Measurements from ENCODE around the gene GPR31. TPM values are rescaled to one million over a fixed set of nuclear protein-coding genes. Genes with fewer than 3 reads are reported as not detected.

GPR31 gene
- total RNA-seq, 1 donor from 2014 or later = not detected

DNA sequence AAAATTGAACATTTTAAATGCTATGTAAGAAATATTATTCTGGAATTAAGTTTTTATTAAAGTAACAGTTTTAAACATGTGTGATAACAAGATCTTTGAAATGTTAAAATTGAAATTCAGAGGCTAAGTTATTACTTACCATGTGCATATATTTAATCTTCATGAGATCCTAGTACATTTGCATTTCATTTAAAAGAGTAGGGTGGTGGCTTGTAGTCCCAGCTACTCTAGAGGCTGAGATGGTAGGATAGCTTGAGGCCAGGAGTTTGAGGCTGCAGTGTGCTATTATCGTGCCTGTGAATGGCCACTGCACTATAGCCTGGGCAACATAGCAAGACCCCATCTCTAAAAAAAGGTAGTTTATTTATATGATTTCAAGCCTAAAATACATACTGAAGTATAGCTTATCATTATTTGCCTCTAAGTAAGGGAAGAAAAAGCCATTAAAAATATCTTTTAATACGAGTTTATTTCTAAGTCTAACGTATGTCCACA lies 31.9 kb downstream of the GPR31 start:
- Histone ChIP-seq H3K9me3 (no peaks in the 10 kb centered on the region), H3K27ac (no peak overlapping the region), H3K4me1 (no peaks in the 10 kb centered on the region), H3K36me3 (no peaks in the 10 kb centered on the region), H3K27me3 (no peaks in the 10 kb centered on the region), H3K4me3 (no peak overlapping the region)
- intact Hi-C loops (cut with DNase I) = no loop called here
- TF ChIP-seq, protein P1, sequence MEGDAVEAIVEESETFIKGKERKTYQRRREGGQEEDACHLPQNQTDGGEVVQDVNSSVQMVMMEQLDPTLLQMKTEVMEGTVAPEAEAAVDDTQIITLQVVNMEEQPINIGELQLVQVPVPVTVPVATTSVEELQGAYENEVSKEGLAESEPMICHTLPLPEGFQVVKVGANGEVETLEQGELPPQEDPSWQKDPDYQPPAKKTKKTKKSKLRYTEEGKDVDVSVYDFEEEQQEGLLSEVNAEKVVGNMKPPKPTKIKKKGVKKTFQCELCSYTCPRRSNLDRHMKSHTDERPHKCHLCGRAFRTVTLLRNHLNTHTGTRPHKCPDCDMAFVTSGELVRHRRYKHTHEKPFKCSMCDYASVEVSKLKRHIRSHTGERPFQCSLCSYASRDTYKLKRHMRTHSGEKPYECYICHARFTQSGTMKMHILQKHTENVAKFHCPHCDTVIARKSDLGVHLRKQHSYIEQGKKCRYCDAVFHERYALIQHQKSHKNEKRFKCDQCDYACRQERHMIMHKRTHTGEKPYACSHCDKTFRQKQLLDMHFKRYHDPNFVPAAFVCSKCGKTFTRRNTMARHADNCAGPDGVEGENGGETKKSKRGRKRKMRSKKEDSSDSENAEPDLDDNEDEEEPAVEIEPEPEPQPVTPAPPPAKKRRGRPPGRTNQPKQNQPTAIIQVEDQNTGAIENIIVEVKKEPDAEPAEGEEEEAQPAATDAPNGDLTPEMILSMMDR (IDR thresholded peaks at IDR 0.05) = no peak
- DNase-seq (ENCODE audit: low spot score in 2 of 2) = no peak

DNA sequence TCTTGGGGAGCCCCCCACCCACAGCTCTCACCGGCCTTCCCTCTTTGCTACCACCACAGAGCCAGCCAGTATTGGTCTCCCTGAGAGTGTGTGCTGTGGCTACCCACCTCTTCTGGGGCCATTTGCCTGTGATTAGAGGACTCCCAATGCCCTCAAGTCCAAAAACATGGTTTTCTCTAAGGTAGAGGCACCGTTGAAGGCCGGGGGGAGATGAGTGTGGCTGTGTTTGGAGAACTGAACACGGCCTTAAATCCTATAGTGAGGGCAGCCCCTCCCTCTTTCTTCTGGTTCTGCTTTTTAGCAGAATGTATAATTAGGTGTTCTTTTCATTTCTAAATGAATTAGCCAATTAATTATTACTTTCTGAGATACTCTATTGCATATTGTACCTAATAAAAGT lies 32.4 kb downstream of the GPR31 start:
- no peak overlapping the region for H3K27ac ChIP-seq

DNA sequence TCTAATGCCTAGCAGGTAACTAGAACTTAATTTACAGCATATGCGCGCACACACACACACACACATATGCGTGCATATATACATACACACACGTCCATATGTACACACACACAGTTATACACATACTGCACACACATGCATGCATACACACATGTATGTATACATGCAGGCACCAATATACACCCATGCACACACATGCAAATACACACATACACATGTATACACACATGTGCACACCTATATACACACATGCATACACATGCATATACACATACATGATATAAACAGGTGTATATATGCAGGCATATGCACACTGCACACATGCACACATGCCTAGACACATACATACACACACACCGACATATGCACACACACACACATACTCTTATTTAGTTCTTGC lies 33.0 kb downstream of the GPR31 start:
- no peaks in the 10 kb centered on the region for H3K36me3 ChIP-seq
- no peak overlapping the region for H3K27ac ChIP-seq
- no peak overlapping the region for H3K4me3 ChIP-seq
- no peaks in the 10 kb centered on the region for H3K9me3 ChIP-seq
- no peaks in the 10 kb centered on the region for H3K4me1 ChIP-seq
- TF ChIP-seq, protein P1 (IDR thresholded peaks at IDR 0.05) = no peak
- intact Hi-C loops (cut with DNase I) = no loop called here
- no peak for DNase-seq (ENCODE audit: low spot score in 2 of 2)
- no peaks in the 10 kb centered on the region for H3K27me3 ChIP-seq

More for the DNA sequence above, 32.4 kb downstream of the GPR31 start:
- DNase-seq (ENCODE audit: low spot score in 2 of 2) = no peak
- TF ChIP-seq, protein P1 (IDR thresholded peaks at IDR 0.05) = no peak
- no peaks in the 10 kb centered on the region for H3K27me3 ChIP-seq
- no peaks in the 10 kb centered on the region for H3K36me3 ChIP-seq
- no peaks in the 10 kb centered on the region for H3K4me1 ChIP-seq
- intact Hi-C loops (cut with DNase I) = no loop called here
- no peak overlapping the region for H3K4me3 ChIP-seq
- no peaks in the 10 kb centered on the region for H3K9me3 ChIP-seq

DNA sequence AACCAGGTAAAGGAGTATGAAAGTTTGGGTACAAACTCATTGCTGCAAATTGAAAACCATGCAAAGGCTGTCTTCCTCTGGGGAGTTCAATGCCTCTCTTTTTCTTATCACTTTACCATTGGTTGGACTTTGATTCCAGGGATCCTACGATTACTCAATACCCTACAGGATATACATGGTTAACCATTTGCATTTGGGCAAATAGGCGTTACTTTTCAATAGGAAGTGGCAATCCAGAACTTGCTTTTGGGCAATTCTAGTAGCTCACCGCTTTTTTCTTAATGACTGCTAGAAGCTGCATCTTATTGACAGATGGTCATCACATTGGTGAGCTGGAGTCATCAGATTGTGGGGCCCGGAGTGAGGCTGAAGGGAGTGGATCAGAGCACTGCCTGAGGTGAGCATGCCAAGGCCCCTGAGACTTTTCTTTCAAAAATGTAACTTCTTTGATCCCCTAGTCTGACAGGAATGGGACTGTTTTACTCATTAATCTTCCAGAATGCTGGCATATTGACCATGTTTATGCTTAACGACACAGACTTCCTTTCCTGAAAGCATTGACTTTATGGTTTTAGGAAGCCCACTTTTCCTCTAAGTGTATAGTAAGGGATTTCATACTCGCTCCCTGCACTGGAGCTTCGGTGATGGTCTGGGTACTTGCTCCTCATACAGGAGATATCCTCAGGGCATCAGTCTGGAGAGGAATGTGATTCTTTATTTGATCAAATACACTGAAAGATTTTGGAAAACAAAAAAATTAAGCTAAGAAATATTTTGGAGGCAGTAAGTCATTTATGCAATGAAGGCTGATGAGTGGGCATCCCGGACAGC lies 34.7 kb downstream of the GPR31 start, which contains the start of gene CCR6:
Gene CCR6 (plus strand): TSS at position 270 of the 831 bp plus-strand sequence. CDS start 13,039 bp downstream, outside the sequence.
- Histone ChIP-seq H3K27me3 (no peaks in the 10 kb centered on the region), H3K36me3 (no peaks in the 10 kb centered on the region), H3K9me3 (no peaks in the 10 kb centered on the region), H3K27ac (no peak within 1 kb of the TSS), H3K4me1 (no peaks in the 10 kb centered on the region), H3K4me3 (no peak within 1 kb of the TSS)
- TF ChIP-seq, protein P1 (IDR thresholded peaks at IDR 0.05) = no peak
- intact Hi-C loops (cut with DNase I) = no loop called here
- no peak for DNase-seq (ENCODE audit: low spot score in 2 of 2)

- no peak overlapping the region for H3K4me3 ChIP-seq
- DNase-seq (ENCODE audit: low spot score in 2 of 2) = no peak
- TF ChIP-seq, protein P1 (IDR thresholded peaks at IDR 0.05) = no peak
- no peaks in the 10 kb centered on the region for H3K36me3 ChIP-seq
- no peaks in the 10 kb centered on the region for H3K9me3 ChIP-seq
- H3K27me3 ChIP-seq = no peaks in the 10 kb centered on the region
- intact Hi-C loops (cut with DNase I) = no loop called here
- no peak overlapping the region for H3K27ac ChIP-seq
- H3K4me1 ChIP-seq = no peaks in the 10 kb centered on the region
These were observed 35.5 kb downstream of the GPR31 start for GRCh38 chr6:167122041-167122826.
